ENCODE data around the gene ZMYM5.
A peak's percentile ranks its signal among the peaks of the same experiment; 100 is the strongest.
"Not testable (repeated sequence)": the region's sequence is repeated elsewhere in the genome, so short reads cannot be mapped to it uniquely, and the experiment has no call there.

ZMYM5 gene

DNA sequence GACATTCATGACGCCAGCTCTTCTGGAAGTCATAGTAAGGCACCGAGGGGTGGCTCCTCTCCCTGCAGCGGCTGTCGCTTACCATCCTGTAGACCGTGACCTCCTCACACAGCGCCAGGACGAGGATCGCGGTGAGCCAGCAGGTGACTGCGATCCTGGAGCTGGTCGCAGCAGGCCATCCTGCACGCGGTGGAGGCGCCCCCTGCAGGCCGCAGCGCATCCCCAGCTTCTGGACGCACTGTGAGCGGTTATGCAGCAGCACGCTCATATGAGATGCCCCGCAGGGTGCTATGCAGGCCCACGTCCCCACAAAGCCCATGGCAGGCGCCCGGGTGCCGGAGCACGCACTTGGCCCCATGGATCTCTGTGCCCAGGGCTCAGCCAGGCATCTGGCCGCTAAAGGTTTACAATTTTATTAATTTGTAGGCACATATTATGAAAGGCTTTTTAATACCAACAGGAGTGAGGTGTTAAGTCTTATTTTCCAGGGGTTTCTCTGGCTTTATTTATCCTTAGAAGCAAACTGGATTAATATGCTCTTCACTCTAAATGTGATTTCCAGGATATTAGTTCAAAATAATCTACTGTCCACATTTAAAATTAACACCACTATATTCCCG is 45.1 kb downstream of the ZMYM5 start:
- peak; percentile 2 to 14 for DNase-seq

DNA sequence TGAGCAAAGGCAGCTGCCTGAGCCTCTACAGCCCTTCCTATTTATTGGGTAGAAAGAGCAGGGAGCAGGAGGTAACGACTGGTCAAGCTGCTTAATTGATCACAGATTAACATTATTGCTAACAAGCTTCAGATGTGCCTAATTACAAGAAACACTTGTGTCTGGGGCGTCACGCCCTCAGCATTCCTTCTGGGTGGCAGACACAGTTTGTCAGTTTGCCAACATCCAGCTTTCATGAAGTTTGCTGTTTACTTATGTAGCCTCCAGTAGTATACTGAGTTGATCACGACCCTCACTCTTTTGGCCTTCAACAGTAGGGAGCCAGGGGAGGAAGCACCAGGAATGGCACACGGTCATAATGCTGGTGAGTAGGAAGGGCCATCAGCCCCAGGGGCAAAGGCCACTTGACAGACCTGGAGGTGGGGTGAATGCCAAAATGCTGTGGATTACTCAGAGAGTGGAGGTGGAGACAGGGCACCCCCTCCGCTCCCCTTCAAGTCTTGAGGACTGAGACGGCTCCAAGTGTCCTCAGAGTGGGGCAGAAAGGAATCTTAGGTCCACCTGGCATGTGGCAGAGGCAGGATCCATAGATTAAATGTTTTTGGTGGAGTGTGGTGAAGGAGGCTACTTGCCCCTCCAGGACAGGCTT is 45.8 kb downstream of the ZMYM5 start:
- DNase-seq = no peak

DNA sequence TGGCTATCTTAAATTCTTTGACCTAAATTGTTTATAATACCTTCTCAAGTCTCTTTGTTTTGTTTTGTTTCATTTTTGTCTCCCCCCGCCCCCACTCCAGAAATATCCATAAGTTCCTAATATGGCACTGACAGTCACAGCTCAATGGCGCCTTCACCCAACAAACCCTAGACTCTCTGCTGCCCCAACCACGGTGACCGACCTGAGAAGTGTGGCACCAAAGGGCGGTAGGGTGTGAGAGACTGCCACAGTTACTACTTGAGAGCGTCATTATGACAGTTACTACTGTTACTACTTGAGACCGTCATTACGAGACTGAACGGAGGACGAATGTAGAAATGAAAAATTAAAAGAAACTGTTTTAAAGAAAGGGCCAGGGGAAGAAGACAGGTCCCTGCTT is 46.3 kb downstream of the ZMYM5 start:
- no peak for DNase-seq

DNA sequence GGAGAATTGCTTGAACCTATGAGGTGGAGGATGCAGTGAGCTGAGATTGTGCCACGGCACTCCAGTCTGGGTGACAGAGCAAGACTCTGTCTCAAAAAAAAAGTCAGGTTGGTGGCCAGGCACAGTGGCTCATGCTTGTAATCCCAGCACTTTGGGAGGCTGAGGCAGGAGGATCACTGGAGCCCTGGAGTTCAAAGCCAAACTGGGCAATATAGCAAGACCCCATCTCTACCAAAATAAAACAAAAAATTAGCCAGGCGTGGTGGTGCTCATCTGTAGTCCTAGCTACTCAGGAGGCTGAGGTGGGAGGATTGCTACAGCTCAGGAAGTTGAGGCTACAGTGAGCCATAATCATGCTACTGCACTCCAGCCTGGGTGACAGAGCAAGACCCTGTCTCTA is 47.6 kb downstream of the ZMYM5 start:
- not testable (repeated sequence) for DNase-seq

DNA sequence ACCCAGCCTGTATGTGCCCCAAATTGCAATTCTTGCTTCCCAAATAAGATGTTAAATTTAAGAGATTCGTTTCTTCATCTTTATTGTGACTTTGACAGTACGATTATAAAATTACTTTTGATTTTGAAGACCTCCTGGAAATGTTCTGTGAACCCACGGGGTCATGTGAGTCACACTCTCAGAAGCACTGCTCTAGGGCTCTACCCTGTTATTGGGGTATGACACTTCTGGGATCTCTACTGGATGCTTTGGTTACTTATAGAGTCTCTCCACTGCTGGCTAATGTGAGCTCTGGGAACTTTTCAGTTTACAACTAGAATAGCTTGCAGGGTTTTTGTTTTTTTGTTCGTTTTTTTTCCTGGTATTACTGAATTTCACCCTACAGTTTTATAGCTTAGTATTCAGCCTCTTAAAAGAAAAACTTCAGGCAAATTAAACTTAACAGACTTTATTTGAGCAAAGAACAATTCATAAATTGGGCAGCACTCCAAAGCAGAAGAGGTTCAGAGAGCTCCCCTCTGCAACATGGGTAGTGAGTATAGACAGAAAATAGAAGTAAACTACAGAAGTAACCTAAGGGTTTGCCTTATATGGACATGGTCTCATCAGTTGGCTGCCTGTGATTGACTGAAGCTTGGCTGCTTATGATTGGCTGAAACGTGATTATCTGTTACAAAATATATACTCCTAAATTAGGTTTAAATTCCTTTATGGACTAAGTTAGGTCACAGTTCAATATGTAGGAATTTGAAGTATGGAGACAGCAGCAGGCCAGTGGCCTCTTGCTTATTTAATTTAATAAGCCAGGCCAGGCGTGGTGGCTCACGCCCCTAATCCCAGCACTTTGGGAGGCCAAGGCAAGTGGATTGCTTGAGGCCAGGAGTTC is 52.2 kb downstream of the ZMYM5 start:
- no peak for DNase-seq

DNA sequence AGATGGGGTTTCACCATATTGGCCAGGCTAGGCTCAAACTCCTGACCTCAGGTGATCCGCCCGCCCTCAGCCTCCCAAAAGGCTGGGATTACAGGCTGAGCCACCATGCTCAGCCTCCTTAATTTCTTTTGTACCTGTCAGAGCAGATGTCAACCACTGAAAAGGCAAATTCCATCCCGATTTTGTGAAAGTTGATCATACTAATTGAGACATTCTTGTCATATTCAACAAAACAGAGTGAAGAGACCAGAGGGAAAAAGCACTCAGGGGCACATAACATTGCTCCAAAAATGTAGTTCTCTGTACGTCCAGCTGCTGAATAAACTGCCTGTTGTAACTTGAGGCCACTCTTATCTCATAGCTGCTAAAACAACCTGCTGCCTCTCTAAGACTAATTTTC is 53.3 kb downstream of the ZMYM5 start:
- DNase-seq = no peak

DNA sequence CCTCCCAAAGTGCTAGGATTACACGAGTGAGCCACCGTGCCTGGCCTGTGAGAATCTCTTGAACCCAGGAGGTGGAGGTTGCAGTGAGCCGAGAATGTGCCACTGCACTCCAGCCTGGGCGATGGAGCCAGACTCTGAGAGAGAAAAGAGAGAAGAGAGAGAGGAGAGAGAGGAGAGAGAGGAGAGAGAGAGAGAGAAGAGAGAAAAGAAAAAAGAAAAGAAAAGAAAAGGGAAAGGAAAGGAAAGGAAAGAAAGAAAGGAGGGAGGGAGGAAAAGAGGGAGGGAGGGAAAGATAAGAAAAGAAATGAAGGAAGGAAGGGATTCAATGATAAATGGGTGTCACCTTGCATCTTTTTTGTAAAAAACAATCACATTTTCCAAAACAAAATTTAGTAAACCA is 57.7 kb downstream of the ZMYM5 start:
- DNase-seq = no peak

DNA sequence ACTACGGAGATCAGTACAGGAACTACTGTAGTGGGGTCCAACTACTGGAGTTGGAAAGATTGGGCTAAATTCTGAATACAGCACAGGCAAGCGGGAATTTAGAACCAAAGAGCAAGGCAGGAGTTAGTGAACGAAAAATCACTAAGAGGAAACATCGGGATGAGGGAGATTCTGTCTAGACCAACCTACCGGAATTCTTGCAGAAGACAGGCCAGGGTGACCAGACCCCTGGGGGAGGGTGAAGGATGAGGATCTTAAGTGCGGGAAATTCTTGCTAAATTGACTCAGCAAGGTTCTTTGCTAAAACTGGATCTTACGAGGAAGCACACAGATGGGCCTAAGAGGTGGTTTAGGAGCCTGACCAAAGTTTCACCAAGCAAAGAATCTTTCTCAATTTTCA is 67.5 kb downstream of the ZMYM5 start:
- DNase-seq = no peak

DNA sequence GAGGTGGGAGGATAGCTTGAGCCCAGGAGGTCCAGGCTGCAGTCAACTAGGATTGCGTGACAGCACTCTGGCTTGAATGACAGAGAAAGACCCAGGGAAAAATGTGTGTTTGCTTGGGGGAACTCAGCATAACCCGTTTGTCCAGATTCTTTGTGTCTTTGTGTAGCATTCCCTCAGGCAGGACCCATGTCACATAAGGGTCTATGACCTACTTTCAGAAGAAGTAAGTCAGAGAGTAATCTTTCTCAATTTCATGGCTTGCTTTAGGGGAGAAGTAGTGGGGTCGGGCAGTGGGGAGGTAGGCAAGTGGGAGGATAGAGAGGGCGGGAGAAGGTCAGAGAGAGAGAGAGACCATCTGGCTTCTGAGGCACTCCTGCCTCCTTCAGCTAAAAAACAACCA is 68.8 kb downstream of the ZMYM5 start:
- DNase-seq = no peak

DNA sequence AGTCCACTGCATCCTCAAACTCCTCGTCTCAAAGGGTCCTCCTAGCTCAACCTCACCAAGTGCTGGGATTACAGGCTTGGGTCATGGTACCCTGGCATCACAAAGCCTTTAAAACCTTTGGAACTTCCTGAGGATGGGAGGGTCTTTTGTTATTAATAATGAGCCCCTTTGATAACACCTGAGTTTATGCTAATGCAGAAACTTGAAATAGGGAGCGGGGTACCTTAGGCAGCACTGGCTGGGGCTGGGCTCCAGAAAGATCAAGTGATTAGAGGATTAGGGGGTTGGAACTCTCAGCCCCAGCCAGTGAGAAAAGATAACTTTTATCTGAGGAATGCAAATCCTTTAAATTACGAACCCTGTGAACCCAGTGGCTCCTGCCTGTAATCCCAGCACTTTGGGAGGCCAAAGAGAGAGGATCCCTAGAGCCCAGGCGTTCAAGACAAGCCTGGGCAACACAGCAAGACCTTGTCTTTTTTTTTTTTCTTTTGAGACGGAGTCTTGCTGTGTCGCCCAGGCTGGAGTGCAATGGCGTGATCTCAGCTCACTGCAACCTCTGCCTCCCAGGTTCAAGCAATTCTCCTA is 71.4 kb downstream of the ZMYM5 start:
- DNase-seq = no peak

DNA sequence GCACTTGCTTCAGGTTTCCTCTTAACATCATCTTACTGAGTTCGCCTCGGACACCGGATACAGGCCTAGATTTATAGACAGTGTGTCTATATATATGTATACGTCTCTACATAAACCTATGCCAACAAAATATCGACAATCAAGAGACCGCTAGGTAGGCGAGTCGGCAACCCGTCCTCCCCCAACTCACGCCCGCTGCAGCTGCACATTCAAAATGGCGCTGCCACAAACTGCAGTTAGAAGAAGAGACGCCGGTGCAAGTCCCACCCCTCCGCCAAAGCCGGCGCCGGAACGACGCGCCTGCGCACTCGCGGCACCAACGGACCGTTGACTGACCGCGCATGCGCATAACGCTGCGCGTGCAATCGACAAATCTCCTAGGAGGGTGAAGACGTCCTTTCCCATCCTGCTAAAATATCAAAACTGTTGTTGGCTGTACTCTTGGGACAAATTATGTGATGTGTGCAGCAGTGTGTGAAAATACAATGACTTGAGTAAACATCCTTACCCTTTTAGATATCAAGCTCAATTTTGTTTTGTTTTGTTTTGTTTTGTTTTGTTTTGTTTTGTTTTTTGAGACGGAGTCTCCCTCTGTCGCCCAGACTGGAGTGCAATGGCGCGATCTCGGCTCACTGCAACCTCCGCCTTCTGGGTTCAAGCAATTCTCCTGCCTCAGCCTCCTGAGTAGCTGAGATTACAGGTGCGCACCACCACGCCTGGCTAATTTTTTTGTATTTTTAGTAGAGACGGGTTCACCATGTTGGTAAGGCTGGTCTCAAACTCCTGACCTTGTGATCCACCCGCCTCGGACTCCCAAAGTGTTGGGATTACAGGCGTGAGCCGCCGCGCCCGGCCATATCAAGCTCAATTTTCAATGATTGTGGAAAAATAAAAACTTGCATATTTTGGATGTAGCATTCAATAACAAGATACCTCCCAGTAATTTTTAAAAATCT is 80.4 kb downstream of the ZMYM5 start, which contains the start of gene PSPC1:
PSPC1 (minus strand) TSS at position 219 of the 956 bp plus-strand sequence; CDS start at position 31, 188 bp downstream.
- DNase-seq = peak; percentile 93 to 94

DNA sequence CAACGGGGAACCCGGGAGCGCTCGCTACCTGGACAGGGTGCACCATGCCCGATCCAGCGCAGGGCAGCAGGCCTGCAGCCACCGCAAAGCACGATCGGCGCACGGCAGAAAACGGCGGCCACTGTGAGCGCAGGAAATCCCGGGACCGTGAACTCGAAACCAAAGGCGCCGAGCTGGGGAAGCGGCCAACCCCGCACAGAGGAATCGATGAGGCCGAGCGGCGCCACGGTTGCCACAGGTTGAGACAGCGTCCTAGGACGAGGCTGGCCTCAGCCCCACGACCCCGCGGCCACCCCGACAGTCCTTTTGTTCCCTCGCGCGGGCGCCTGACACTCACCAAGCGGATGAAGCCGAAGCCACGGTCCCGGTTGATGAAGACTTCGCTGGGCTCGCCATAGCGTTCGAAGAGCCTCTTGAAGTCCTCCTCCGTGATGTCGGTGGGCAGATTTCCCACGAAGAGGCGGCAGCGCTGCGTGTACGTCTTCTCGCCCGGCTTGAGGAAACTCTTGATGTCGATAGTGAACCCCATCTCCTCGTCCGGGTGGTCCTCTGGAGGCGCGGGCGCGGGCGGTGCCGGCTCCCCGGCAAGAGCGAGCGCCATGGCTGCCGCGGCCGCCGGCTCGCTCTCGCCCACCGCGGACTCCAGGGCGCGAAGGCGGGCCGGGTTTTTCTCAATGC is 81.3 kb downstream of the ZMYM5 start:
- peak; percentile 34 to 41 for DNase-seq

DNA sequence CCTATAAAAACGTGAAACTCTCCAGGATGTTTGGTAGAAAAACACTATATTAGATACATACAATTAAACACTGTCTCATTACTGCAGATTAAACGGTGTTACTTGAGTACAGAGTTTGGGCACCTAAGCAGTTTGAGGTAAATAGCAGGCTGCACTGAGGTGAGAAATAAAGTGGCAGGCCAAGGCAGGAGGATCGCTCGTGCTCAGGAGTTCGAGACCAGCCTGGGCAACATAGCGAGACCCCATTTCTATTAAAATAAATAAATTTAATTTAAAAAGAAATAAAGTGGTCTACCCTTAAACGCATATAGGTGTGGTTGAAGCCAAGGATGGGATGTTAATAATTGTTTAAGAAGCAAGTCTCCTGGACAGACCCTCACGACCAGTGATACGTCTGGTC is 81.9 kb downstream of the ZMYM5 start:
- no peak for DNase-seq

DNA sequence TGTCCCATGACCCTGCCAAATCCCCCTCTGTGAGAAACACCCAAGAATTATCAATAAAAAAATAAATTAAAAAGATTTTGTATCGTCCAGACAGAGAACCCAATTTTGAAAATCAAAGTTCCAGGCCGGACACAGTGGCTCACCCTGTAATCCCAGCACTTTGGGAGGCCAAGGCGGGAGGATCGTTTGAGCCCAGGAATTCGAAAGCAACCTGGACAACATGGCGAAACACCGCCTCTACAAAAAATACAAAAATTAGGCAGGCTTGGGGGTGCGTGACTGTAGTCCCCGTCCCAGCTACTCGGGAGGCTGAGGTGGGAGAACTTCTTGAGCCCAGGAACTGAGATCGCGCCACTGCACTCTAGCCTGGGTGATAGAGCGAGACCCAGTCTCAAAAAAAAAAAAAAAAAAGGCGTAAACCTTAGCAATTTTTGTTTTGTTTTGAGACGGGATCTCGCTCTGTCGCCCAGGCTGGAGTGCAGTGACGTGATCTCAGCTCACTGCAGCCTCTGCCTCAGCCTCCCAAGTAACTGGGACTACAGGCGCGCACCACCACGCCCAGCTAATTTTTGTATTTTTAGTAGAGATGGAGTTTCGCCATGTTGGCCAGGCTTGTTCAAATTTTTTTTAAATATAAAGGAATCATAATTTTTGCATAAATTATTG is 82.6 kb downstream of the ZMYM5 start:
- not testable (repeated sequence) for DNase-seq

Measured in activated CD4-positive, alpha-beta T cell treated with anti-CD3 and anti-CD28 coated beads, Interleukin-2, amount 50 U/mL, for 4 hours (primary cell).